ENCODE measurements around the gene FAR2. TPM values are rescaled to one million over a fixed set of nuclear protein-coding genes. Genes with fewer than 3 reads are reported as not detected.

The FAR2 gene
- total and polyA plus RNA-seq, 3 donors from 2014 or later = 5.1 to 25.2 (median 5.8) TPM

DNA sequence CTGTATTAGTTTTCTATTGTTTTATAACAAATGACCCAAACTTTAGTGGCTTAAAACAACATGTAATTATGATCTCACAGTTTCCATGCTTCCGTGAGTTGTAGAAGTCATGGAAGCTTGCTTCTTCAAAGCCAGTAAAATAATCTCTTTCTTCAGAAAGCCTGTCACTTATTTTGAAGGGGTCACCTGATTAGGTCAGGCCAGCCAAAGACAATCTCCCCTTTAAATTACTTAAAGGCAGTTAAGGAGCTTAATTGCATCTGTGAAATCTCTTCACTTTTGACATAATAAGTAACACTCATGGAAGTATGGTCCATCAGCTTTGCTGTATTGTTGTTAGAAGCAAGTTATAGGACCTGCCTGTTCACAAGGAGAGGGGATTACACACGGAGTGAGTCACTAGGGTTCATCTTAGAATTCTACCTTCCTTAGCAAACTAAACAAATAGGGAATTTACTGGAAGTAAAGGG is 89.8 kb downstream of the FAR2 start:
- WGBS, 2 donors = 66 to 80% methylated on average over 2 of the region's 2 CpGs
- no peak overlapping the region for H3K27ac ChIP-seq
- intact Hi-C loops (cut with DNase I; ENCODE audit: low total_unique reads) = no loop called here
- H3K4me3 ChIP-seq = no peak overlapping the region
- no peak for DNase-seq
- no peaks in the 10 kb centered on the region for H3K27me3 ChIP-seq
- H3K4me1 ChIP-seq = no peaks in the 10 kb centered on the region
- no peaks in the 10 kb centered on the region for H3K9me3 ChIP-seq
- H3K36me3 ChIP-seq (ENCODE audit: low read depth, missing control alignments) = no peaks in the 10 kb centered on the region
- no peak for TF ChIP-seq POLR2A (IDR thresholded peaks at IDR 0.05)
- TF ChIP-seq, protein P1, sequence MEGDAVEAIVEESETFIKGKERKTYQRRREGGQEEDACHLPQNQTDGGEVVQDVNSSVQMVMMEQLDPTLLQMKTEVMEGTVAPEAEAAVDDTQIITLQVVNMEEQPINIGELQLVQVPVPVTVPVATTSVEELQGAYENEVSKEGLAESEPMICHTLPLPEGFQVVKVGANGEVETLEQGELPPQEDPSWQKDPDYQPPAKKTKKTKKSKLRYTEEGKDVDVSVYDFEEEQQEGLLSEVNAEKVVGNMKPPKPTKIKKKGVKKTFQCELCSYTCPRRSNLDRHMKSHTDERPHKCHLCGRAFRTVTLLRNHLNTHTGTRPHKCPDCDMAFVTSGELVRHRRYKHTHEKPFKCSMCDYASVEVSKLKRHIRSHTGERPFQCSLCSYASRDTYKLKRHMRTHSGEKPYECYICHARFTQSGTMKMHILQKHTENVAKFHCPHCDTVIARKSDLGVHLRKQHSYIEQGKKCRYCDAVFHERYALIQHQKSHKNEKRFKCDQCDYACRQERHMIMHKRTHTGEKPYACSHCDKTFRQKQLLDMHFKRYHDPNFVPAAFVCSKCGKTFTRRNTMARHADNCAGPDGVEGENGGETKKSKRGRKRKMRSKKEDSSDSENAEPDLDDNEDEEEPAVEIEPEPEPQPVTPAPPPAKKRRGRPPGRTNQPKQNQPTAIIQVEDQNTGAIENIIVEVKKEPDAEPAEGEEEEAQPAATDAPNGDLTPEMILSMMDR (IDR thresholded peaks at IDR 0.05) = no peak

DNA sequence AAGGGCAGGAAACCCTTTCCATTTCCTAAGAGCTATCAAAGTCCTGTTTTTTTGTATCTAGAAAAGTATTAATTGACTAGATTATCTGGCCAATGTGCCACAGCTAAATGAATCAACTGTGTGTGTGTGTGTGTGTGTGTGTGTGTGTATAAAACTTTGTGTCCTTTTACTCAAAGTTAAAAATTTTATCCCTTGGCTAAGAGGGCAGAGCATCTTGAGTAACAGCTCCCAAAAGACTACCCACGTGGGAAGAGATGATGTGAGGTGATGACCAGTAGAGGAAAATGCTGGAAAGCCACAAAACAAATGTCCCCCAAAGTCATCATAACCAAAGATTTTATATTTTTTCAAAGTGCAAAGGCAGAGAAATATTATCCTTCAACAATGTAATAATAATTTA is 90.3 kb downstream of the FAR2 start:
- DNase-seq = no peak
- intact Hi-C loops (cut with DNase I; ENCODE audit: low total_unique reads) = no loop called here
- TF ChIP-seq POLR2A (IDR thresholded peaks at IDR 0.05) = no peak
- TF ChIP-seq, protein P1 (IDR thresholded peaks at IDR 0.05) = no peak
- Histone ChIP-seq H3K9me3 (no peaks in the 10 kb centered on the region), H3K4me3 (no peak overlapping the region), H3K36me3 (ENCODE audit: low read depth, missing control alignments) (no peaks in the 10 kb centered on the region), H3K27ac (no peak overlapping the region), H3K4me1 (no peaks in the 10 kb centered on the region), H3K27me3 (no peaks in the 10 kb centered on the region)
- 75 to 81% methylated on average over 1 of the region's 1 CpG for WGBS, 2 donors

- 68 to 73% methylated on average over 2 of the region's 2 CpGs for WGBS, 2 donors
- Histone ChIP-seq H3K4me3 (no peak overlapping the region), H3K36me3 (ENCODE audit: low read depth, missing control alignments) (no peaks in the 10 kb centered on the region), H3K27ac (no peak overlapping the region), H3K9me3 (no peaks in the 10 kb centered on the region), H3K27me3 (no peaks in the 10 kb centered on the region), H3K4me1 (no peaks in the 10 kb centered on the region)
- DNase-seq = no peak
- no peak for TF ChIP-seq POLR2A (IDR thresholded peaks at IDR 0.05)
- TF ChIP-seq, protein P1 (IDR thresholded peaks at IDR 0.05) = no peak
- intact Hi-C loops (cut with DNase I; ENCODE audit: low total_unique reads) = no loop called here
Measured at GRCh38 chr12:29240441-29240840, 91.4 kb downstream of the FAR2 start.

DNA sequence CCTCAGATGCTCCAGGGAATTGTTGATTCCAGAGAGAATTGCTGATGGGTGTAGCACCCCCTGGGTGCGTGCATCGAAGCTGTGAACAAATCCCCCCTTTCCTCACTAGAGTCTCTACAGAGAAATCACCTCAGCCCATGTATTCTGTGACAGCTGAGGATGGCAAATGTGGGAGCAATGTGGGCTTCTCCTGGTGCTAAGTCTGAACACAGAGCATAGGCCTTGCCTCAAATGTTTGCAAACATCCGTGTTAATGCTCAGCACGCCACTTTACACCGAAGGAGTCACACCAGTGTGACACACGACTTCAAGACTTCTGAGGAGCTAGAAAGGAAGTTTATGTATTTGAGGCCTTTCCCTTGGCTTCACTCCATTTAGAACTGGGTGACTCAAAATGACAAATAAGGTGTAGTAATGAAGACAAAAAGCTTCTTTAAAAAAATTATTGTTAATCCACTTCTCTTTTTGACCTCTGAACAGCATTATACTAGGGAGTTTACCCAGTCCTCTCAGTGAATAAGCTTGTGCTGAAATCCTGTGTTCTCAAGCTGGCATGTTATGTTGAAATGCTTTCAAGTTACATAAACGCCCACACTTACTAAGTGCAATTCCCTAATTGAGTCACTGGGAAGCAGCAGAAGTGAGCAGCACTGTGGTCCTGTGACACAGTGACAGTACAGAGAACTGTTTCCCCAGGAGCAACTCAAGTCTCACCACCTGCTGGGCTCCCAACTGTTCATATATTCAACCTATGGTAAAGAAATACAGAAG is 92.9 kb downstream of the FAR2 start:
- intact Hi-C loops (cut with DNase I; ENCODE audit: low total_unique reads) = no loop called here
- Histone ChIP-seq H3K9me3 (no peaks in the 10 kb centered on the region), H3K27me3 (no peaks in the 10 kb centered on the region), H3K27ac (no peak overlapping the region), H3K4me3 (no peak overlapping the region), H3K36me3 (ENCODE audit: low read depth, missing control alignments) (no peaks in the 10 kb centered on the region), H3K4me1 (no peaks in the 10 kb centered on the region)
- DNase-seq = no peak
- 67 to 72% methylated on average over 7 of the region's 7 CpGs for WGBS, 2 donors
- TF ChIP-seq POLR2A (IDR thresholded peaks at IDR 0.05) = no peak
- TF ChIP-seq, protein P1 (IDR thresholded peaks at IDR 0.05) = no peak

All from testis (tissue), 3 donors.